Anterior cingulate cortex (tissue), 58 donors: ENCODE measurements around the gene PPM1H.

Experiments
- DNase-seq, 58 donors: peaks; one replicate each; lab custom pipeline; 2025; lab: John Stamatoyannopoulos, UW

The PPM1H gene

GRCh38 chr12:62803756-62804155 lies 131.2 kb downstream of the PPM1H start:
- no peak for DNase-seq

- DNase-seq = peak in 9 of 58 donors; percentile 2 to 18 (median 12)
Observed at GRCh38 chr12:62802984-62803383, 132.0 kb downstream of the PPM1H start.

- no peak for DNase-seq
Observed at GRCh38 chr12:62802321-62802720, 132.6 kb downstream of the PPM1H start.

GRCh38 chr12:62801796-62802195 lies 133.2 kb downstream of the PPM1H start:
- no peak for DNase-seq

GRCh38 chr12:62800707-62801400 lies 134.1 kb downstream of the PPM1H start:
- peak in 3 of 58 donors; percentile 5 to 24 (median 5) for DNase-seq

GRCh38 chr12:62799766-62800406 lies 135.1 kb downstream of the PPM1H start:
- DNase-seq = no peak

- DNase-seq = peak in 26 of 58 donors; percentile 2 to 53 (median 27)
Observed at GRCh38 chr12:62799126-62799736, 135.7 kb downstream of the PPM1H start.

- DNase-seq = no peak
Observed at GRCh38 chr12:62794218-62794583, 140.7 kb downstream of the PPM1H start.

- DNase-seq = peak; percentile 14 to 91 (median 73)
Observed at GRCh38 chr12:62793256-62794217, 141.4 kb downstream of the PPM1H start.

- DNase-seq = peak in 1 of 58 donors; percentile 3
Observed at GRCh38 chr12:62792236-62792870, 142.6 kb downstream of the PPM1H start.

- no peak for DNase-seq
Observed at GRCh38 chr12:62789851-62790250, 145.1 kb downstream of the PPM1H start.

GRCh38 chr12:62787611-62788010 lies 147.3 kb downstream of the PPM1H start:
- DNase-seq = no peak

- no peak for DNase-seq
Observed at GRCh38 chr12:62787023-62787422, 147.9 kb downstream of the PPM1H start.

GRCh38 chr12:62785941-62786559 lies 148.9 kb downstream of the PPM1H start:
- DNase-seq = no peak

- no peak for DNase-seq
Observed at GRCh38 chr12:62784576-62784975, 150.4 kb downstream of the PPM1H start.

GRCh38 chr12:62783881-62784280 lies 151.1 kb downstream of the PPM1H start:
- DNase-seq = peak in 2 of 58 donors; percentile 19 to 27

- no peak for DNase-seq
Observed at GRCh38 chr12:62781136-62781880, 153.6 kb downstream of the PPM1H start.

- no peak for DNase-seq
Observed at GRCh38 chr12:62779488-62779887, 155.5 kb downstream of the PPM1H start.

- no peak for DNase-seq
Observed at GRCh38 chr12:62778187-62778586, 156.8 kb downstream of the PPM1H start.
